Inferior parietal cortex (tissue), 1 donor: ENCODE data around the gene PLEKHG4B.
A peak's percentile ranks its signal among the peaks of the same experiment; 100 is the strongest.

ENCODE experiments used
- DNase-seq: peaks from one replicate; pipeline ENCODE4 v3.0.0-alpha.2; 2016; ENCODE audit errors: extremely low spot score

The PLEKHG4B gene

GRCh38 chr5:188488-189481, 96.8 kb downstream of the PLEKHG4B start:
- peak; percentile 84 for DNase-seq

- no peak for DNase-seq
Measured at GRCh38 chr5:189486-189885, 97.5 kb downstream of the PLEKHG4B start.

GRCh38 chr5:189976-190365, 98.0 kb downstream of the PLEKHG4B start:
- no peak for DNase-seq

- no peak for DNase-seq
Measured at GRCh38 chr5:190366-191035, 98.5 kb downstream of the PLEKHG4B start.

- DNase-seq: no peak
Measured at GRCh38 chr5:191036-191948, 99.3 kb downstream of the PLEKHG4B start, which contains the start of gene LRRC14B. LRRC14B (plus strand) TSS chr5:191495; CDS start chr5:191539, 44 bp downstream.

- DNase-seq: no peak
Measured at GRCh38 chr5:191949-192690, 100.2 kb downstream of the PLEKHG4B start.

- DNase-seq: no peak
Measured at GRCh38 chr5:192691-192969, 100.7 kb downstream of the PLEKHG4B start.

GRCh38 chr5:192970-193831, 101.2 kb downstream of the PLEKHG4B start:
- DNase-seq: no peak

GRCh38 chr5:194102-194501, 102.1 kb downstream of the PLEKHG4B start:
- DNase-seq: no peak

GRCh38 chr5:194603-195209, 102.7 kb downstream of the PLEKHG4B start:
- DNase-seq: no peak

GRCh38 chr5:195401-196160, 103.6 kb downstream of the PLEKHG4B start:
- DNase-seq: no peak

GRCh38 chr5:196350-196749, 104.4 kb downstream of the PLEKHG4B start:
- DNase-seq: no peak

- peak; percentile 25 for DNase-seq
Measured at GRCh38 chr5:197031-197430, 105.1 kb downstream of the PLEKHG4B start.

- DNase-seq: no peak
Measured at GRCh38 chr5:197892-198489, 106.0 kb downstream of the PLEKHG4B start.

- no peak for DNase-seq
Measured at GRCh38 chr5:198516-199196, 106.7 kb downstream of the PLEKHG4B start.

- DNase-seq: no peak
Measured at GRCh38 chr5:199197-199949, 107.4 kb downstream of the PLEKHG4B start.

- DNase-seq: no peak
Measured at GRCh38 chr5:199950-200645, 108.1 kb downstream of the PLEKHG4B start.
